ENCODE measurements around the gene CYTH1. TPM values are rescaled to one million over a fixed set of nuclear protein-coding genes. Genes with fewer than 3 reads are reported as not detected.

The CYTH1 gene
- total RNA-seq, 1 experiment from 2014 or later: 34.3 TPM

GRCh38 chr17:78641666-78642065 is 140.4 kb downstream of the CYTH1 start:
- intact Hi-C loops (cut with micrococcal nuclease): no loop called here
- ATAC-seq (no peak), DNase-seq (ENCODE audit: low read depth, low spot score) (no peak)
- TF ChIP-seq SRF (IDR thresholded peaks at IDR 0.05; ENCODE audit: low read depth) (no peak), CEBPB (IDR thresholded peaks at IDR 0.05; ENCODE audit: low read depth) (no peak), REST (IDR thresholded peaks at IDR 0.05; ENCODE audit: low read depth) (no peak), ZFX (IDR thresholded peaks at IDR 0.05) (no peak), CTCF (IDR thresholded peaks at IDR 0.05 in 2 of 3, conservative IDR thresholded peaks at IDR 0.05 in 1 of 3; ENCODE audit: borderline replicate concordance in 1 of 3, insufficient read depth in 1 of 3, low read depth in 2 of 3, low read length in 2 of 3) (no peak), SIN3A (IDR thresholded peaks at IDR 0.05; ENCODE audit: low read depth) (no peak), MAX (IDR thresholded peaks at IDR 0.05) (no peak), POLR2AphosphoS5 (IDR thresholded peaks at IDR 0.05; ENCODE audit: low read depth, low read length) (no peak), RAD21 (IDR thresholded peaks at IDR 0.05; ENCODE audit: low read depth) (no peak), JUND (IDR thresholded peaks at IDR 0.05) (no peak), EZH2phosphoT487 (IDR thresholded peaks at IDR 0.05; ENCODE audit: borderline replicate concordance) (no peak), ATF3 (IDR thresholded peaks at IDR 0.05) (no peak)
- H3K9me3 ChIP-seq (ENCODE audit: control insufficient read depth in 1 of 2, insufficient read depth in 1 of 2, low read depth in 1 of 2, low read length in 2 of 2): no peaks in the 10 kb centered on the region
- peaks cover 10% of the 10 kb centered on the region; the same call in 1 of the 2 replicates for H3K27me3 ChIP-seq (ENCODE audit: insufficient read depth, low read length)
- BruUV-seq (replicated peaks): no TSS peak
- H2AFZ ChIP-seq (ENCODE audit: low read depth, low read length, poor library complexity, severe bottlenecking): no peak overlapping the region
- no peak overlapping the region for H3K4me2 ChIP-seq (ENCODE audit: low read length)
- no peak overlapping the region for H3K9ac ChIP-seq (ENCODE audit: low read length)
- ChIA-PET CTCF (no interaction called here), RAD21 (ENCODE audit: low non-redundant PET in 1 of 2, low total read pairs in 2 of 2, uncharacterized antibody in 2 of 2, unreplicated experiment in 2 of 2) (no interaction called here), POLR2A (no interaction called here)
- H3K79me2 ChIP-seq (ENCODE audit: insufficient read depth, low read length): no peaks in the 10 kb centered on the region
- H3K4me1 ChIP-seq (ENCODE audit: control insufficient read depth in 1 of 2, insufficient read depth in 2 of 2, low read length in 2 of 2): peaks cover 0 to 5% of the 10 kb centered on the region in 2 experiments; a peak in 2 of 4 replicates
- no peak overlapping the region for H3K27ac ChIP-seq (ENCODE audit: low read depth, low read length)
- no peaks in the 10 kb centered on the region for H3K9me2 ChIP-seq (ENCODE audit: insufficient read depth)
- H4K20me1 ChIP-seq (ENCODE audit: insufficient read depth): no peaks in the 10 kb centered on the region
- no peaks in the 10 kb centered on the region for H3K36me3 ChIP-seq (ENCODE audit: control insufficient read depth in 1 of 2, insufficient read depth in 2 of 2, low read length in 2 of 2)
- H3K4me3 ChIP-seq (replicated peaks in 1 of 2; ENCODE audit: low read depth in 1 of 2, low read length in 2 of 2): no peak overlapping the region

All from HCT116 (cell line).